Liver (tissue), 9 donors: ENCODE measurements around the gene CLIP4. TPM values are rescaled to one million over a fixed set of nuclear protein-coding genes. Genes with fewer than 3 reads are reported as not detected.
A peak's percentile ranks its signal among the peaks of the same experiment; 100 is the strongest.

Source experiments
- DNase-seq: peaks from one replicate; pipeline ENCODE4 v3.0.0-alpha.2; 2017; ENCODE audit warnings: low spot score
- H3K27ac ChIP-seq, 2 donors: one replicate each; pipeline ENCODE4 v1.7.0; 2013; ENCODE audit warnings: inconsistent platforms in 2 of 2, low read length in 2 of 2, control low read depth in 1 of 2, low read depth in 1 of 2, mild to moderate bottlenecking in 1 of 2
- H3K27me3 ChIP-seq, 4 donors: one replicate each; pipeline versions ENCODE4 v1.6.1 to v1.7.0; 2013; ENCODE audit warnings: low read length in 3 of 4, inconsistent platforms in 1 of 4, mild to moderate bottlenecking in 1 of 4, moderate library complexity in 1 of 4; ENCODE audit not compliant: control insufficient read depth in 4 of 4, insufficient read depth in 4 of 4
- H3K36me3 ChIP-seq, 4 donors: one replicate each; pipeline versions ENCODE4 v1.6.1 to v1.7.0; 2013; ENCODE audit warnings: low read length in 3 of 4, mild to moderate bottlenecking in 3 of 4, low read depth in 1 of 4, moderate library complexity in 1 of 4; ENCODE audit not compliant: control insufficient read depth in 4 of 4, insufficient read depth in 3 of 4
- H3K4me1 ChIP-seq, 4 donors: one replicate each; pipeline versions ENCODE4 v1.6.1 to v1.7.0; 2013; ENCODE audit warnings: low read length in 3 of 4, mild to moderate bottlenecking in 3 of 4, moderate library complexity in 1 of 4; ENCODE audit not compliant: control insufficient read depth in 4 of 4, insufficient read depth in 4 of 4
- H3K4me3 ChIP-seq, 3 donors: one replicate each; pipeline versions ENCODE4 v1.6.1 to v1.7.0; 2013; ENCODE audit warnings: low read length in 3 of 3, control low read depth in 1 of 3, low read depth in 1 of 3, mild to moderate bottlenecking in 1 of 3
- H3K9ac ChIP-seq, 2 donors: one replicate each; pipeline ENCODE4 v1.7.0; 2013; ENCODE audit warnings: low read length in 2 of 2, mild to moderate bottlenecking in 2 of 2, moderate library complexity in 2 of 2, control low read depth in 1 of 2, low read depth in 1 of 2
- H3K9me3 ChIP-seq, 4 donors: one replicate each; pipeline versions ENCODE4 v1.6.1 to v1.7.0; 2013; ENCODE audit warnings: low read length in 3 of 4; ENCODE audit not compliant: control insufficient read depth in 4 of 4
- ATF3 ChIP-seq: IDR thresholded peaks from 2 replicates; pipeline ENCODE4 v1.6.1; 2016; ENCODE audit warnings: antibody characterized with exemption
- CTCF ChIP-seq: fragments of 150-350 bp; IDR thresholded peaks from 2 replicates; pipeline ENCODE4 v1.5.1; 2017; ENCODE audit warnings: improper control_type of control experiment, low read depth, low read length; ENCODE audit not compliant: missing input control
- EGR1 ChIP-seq, 2 donors: IDR thresholded peaks; 2 replicates each; pipeline ENCODE4 v1.6.1; 2016 to 2018; ENCODE audit warnings: antibody characterized with exemption in 2 of 2, low read depth in 2 of 2
- FOXA1 ChIP-seq: IDR thresholded peaks from 2 replicates; pipeline ENCODE4 v1.6.1; 2016; ENCODE audit warnings: antibody characterized with exemption
- FOXA2 ChIP-seq: IDR thresholded peaks from 2 replicates; pipeline ENCODE4 v1.6.1; 2016; ENCODE audit warnings: antibody characterized with exemption
- GABPA ChIP-seq, 2 donors: IDR thresholded peaks in 1 of 2; conservative IDR thresholded peaks in 1 of 2; 2 replicates each; pipeline ENCODE4 v1.6.1; 2016; ENCODE audit warnings: antibody characterized with exemption in 2 of 2, mild to moderate bottlenecking in 1 of 2, moderate library complexity in 1 of 2
- HNF4A ChIP-seq, 2 donors: conservative IDR thresholded peaks; 2 replicates each; pipeline ENCODE4 v1.6.1; 2016; ENCODE audit warnings: antibody characterized with exemption in 2 of 2, mild to moderate bottlenecking in 2 of 2
- HNF4G ChIP-seq: IDR thresholded peaks from 2 replicates; pipeline ENCODE4 v1.6.1; 2016; ENCODE audit warnings: antibody characterized with exemption
- JUND ChIP-seq, 2 donors: IDR thresholded peaks; 2 replicates each; pipeline ENCODE4 v1.6.1; 2016; ENCODE audit warnings: antibody characterized with exemption in 2 of 2
- NR2F2 ChIP-seq: IDR thresholded peaks from 2 replicates; pipeline ENCODE4 v1.6.1; 2016; ENCODE audit warnings: antibody characterized with exemption
- RXRA ChIP-seq, 2 donors: IDR thresholded peaks; 2 replicates each; pipeline ENCODE4 v1.6.1; 2017 to 2018; ENCODE audit warnings: antibody characterized with exemption in 2 of 2, mild to moderate bottlenecking in 1 of 2
- SP1 ChIP-seq: IDR thresholded peaks from 2 replicates; pipeline ENCODE4 v1.6.1; 2018; ENCODE audit warnings: antibody characterized with exemption, mild to moderate bottlenecking
- TAF1 ChIP-seq: conservative IDR thresholded peaks from 2 replicates; pipeline ENCODE4 v1.6.1; 2016; ENCODE audit warnings: antibody characterized with exemption, mild to moderate bottlenecking
- YY1 ChIP-seq: IDR thresholded peaks from 2 replicates; pipeline ENCODE4 v1.6.1; 2016; ENCODE audit warnings: antibody characterized with exemption, mild to moderate bottlenecking
- ZBTB33 ChIP-seq: IDR thresholded peaks from 2 replicates; pipeline ENCODE4 v1.6.1; 2016; ENCODE audit warnings: antibody characterized with exemption
- WGBS: extraction: QIAGEN DNeasy Blood & Tissue Kit; methylation state at CpG from one replicate; pipeline ENCODE4 v1.1.7; 2013; 5-methylcytosine and 5-hydroxymethylcytosine counted together
- polyA plus RNA-seq, 2 donors: library from polyadenylated mRNA; stranded (reverse) in 1 of 2; unstranded in 1 of 2; fragments of 200-250 nt in 1 of 2; fragments of >200 nt in 1 of 2; fragmentation: Nextera tagmentation in 1 of 2; extraction: Ambion mirVana in 1 of 2; gene quantifications; one replicate each; pipeline versions ENCODE4 v1.2.1 to v1.2.3, GENCODE V29; 2013 to 2015
- total RNA-seq, 2 donors: library from RNA; depleted of rRNA; stranded (reverse); fragments of >200 nt; gene quantifications; one replicate each; pipeline ENCODE4 v1.2.3, GENCODE V29; 2014
- donor health status: healthy.
- donor health status: healthy.
- donor health status: healthy.
- donor health status: healthy.
- donor health status: healthy.

The CLIP4 gene
- total and polyA plus RNA-seq, 4 donors, result 1.3 to 6.7 (median 3.2) TPM

- peak overlapping the region; percentile 57 to 66 for H3K27ac ChIP-seq
- H3K4me3 ChIP-seq, result peak overlapping the region; percentile 59 to 92 (median 70)
- DNase-seq, result no peak
- H3K9me3 ChIP-seq, result no peaks in the 10 kb centered on the region
- no peaks in the 10 kb centered on the region for H3K36me3 ChIP-seq
- WGBS, result 5% methylated on average over 53 of the region's 53 CpGs
- H3K27me3 ChIP-seq, result peaks cover 0 to 8% (median 2%) of the 10 kb centered on the region in 4 donors
- H3K4me1 ChIP-seq, result peaks cover 0 to 10% (median 6%) of the 10 kb centered on the region in 4 donors
- TF ChIP-seq YY1, result peak; percentile 40
- TF ChIP-seq HNF4G, result no peak
- peak in 1 of 2 donors; percentile 31 for TF ChIP-seq RXRA (IDR thresholded peaks at IDR 0.05)
- H3K9ac ChIP-seq, result peak overlapping the region in 1 of 2 donors; percentile 66
Observed at GRCh38 chr2:29115797-29116781, 874 bp downstream of the CLIP4 start.

- 88% methylated on average over 2 of the region's 2 CpGs for WGBS
- Histone ChIP-seq H3K27ac (no peak overlapping the region), H3K4me3 (no peak overlapping the region), H3K27me3 (peaks cover 0 to 8% (median 2%) of the 10 kb centered on the region in 4 donors), H3K9ac (no peak overlapping the region), H3K36me3 (no peaks in the 10 kb centered on the region), H3K9me3 (no peaks in the 10 kb centered on the region), H3K4me1 (peaks cover 0 to 10% (median 6%) of the 10 kb centered on the region in 4 donors)
- TF ChIP-seq CTCF (no peak), NR2F2 (no peak), ZBTB33 (no peak), EGR1 (IDR thresholded peaks at IDR 0.05; ENCODE audit: low read depth in 2 of 2) (no peak), FOXA1 (no peak), ATF3 (no peak), JUND (IDR thresholded peaks at IDR 0.05) (no peak)
- DNase-seq, result no peak
Observed at GRCh38 chr2:29117636-29118303, 2.6 kb downstream of the CLIP4 start.

- no peaks in the 10 kb centered on the region for H3K36me3 ChIP-seq
- no peak overlapping the region for H3K9ac ChIP-seq
- TF ChIP-seq SP1 (no peak), HNF4A (conservative IDR thresholded peaks at IDR 0.05) (no peak), RXRA (IDR thresholded peaks at IDR 0.05) (no peak), FOXA2 (no peak), GABPA (IDR thresholded peaks at IDR 0.05 in 1 of 2, conservative IDR thresholded peaks at IDR 0.05 in 1 of 2) (no peak), ATF3 (no peak), EGR1 (IDR thresholded peaks at IDR 0.05; ENCODE audit: low read depth in 2 of 2) (no peak), TAF1 (no peak), ZBTB33 (no peak), CTCF (no peak), NR2F2 (no peak)
Observed at GRCh38 chr2:29119211-29119610, 4.0 kb downstream of the CLIP4 start.

More at GRCh38 chr2:29119211-29119610, 4.0 kb downstream of the CLIP4 start:
- Histone ChIP-seq H3K4me3 (no peak overlapping the region), H3K9me3 (no peaks in the 10 kb centered on the region), H3K4me1 (peaks cover 0 to 10% (median 6%) of the 10 kb centered on the region in 4 donors), H3K27ac (no peak overlapping the region), H3K27me3 (peaks cover 0 to 8% (median 2%) of the 10 kb centered on the region in 4 donors)
- no peak for DNase-seq
- 82% methylated on average over 4 of the region's 4 CpGs for WGBS
